GM18505 (cell line): ENCODE data around the gene ITGAV.

Source experiments
- ATAC-seq: cut with Tn5 transposase; IDR thresholded peaks from one replicate; pipeline ENCODE4 v1.9.1; 2021; ENCODE audit not compliant: unreplicated experiment
- POLR2A ChIP-seq: IDR thresholded peaks from 4 replicates; pipeline ENCODE4 v1.6.1; 2011; ENCODE audit warnings: borderline replicate concordance; ENCODE audit not compliant: insufficient read depth, insufficient read length; ENCODE audit errors: extremely low read depth

The ITGAV gene

DNA sequence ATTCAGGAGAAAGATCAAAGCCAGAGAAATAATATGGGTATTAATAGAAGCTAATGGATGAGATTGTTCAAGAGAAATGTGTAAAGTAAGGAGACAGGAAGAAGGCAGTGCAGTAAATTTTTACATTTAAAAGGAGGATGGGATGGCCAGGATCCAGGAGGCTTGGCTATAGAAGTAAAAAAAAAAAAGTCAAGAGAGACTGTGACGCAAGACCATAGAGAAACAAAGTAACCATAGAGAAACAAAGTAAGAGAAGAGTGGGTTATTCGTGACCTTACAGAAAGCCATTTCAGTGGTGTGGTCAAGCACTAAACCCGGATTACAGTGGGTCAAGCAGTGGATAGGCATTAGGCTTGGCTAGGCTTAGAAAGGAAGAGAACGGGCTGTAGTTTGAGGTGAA, 93.5 kb downstream of the ITGAV start:
- no peak for TF ChIP-seq POLR2A
- ATAC-seq, result no peak

DNA sequence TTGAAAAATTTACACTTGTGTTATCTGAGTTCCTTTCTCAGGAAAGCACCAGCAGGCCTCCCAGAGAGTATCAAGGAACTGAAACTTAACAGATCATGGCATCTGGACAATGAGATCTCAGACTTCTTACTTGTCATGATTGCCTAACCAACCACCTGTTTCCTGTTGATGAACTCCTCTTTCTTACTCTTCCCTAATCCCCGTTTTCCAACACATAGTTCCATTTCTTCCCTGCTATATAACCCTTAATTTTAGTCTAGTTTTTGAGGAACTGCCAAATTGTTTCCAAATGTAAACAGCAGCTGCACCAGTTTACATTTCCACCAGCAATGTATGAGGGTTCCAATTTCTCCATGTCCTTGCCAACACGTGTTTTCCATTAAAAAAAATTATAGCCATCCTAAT, 98.0 kb downstream of the ITGAV start:
- ATAC-seq, result no peak
- TF ChIP-seq POLR2A, result no peak

DNA sequence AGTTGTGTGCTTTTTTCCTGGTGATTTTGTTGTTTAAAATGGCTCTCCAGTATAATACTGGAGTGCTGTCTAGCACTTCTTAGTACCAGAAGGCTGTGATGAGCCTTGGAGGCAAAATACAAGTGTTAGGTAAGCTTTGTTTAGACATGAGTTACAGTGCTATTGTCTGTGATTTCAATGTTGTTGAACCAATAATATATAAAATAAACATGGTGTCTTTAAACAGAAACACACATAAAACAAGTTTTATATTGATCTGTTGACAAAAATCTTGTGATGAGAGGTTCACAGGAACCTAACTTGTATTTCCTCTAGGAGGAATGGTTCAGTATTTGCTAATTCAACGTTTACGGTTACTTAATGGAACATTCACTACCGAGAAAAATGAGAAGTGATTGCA, 99.0 kb downstream of the ITGAV start:
- no peak for ATAC-seq
- no peak for TF ChIP-seq POLR2A

- no peak for ATAC-seq
- no peak for TF ChIP-seq POLR2A
These were observed 100.9 kb downstream of the ITGAV start for GRCh38 chr2:186690786-186691185.

DNA sequence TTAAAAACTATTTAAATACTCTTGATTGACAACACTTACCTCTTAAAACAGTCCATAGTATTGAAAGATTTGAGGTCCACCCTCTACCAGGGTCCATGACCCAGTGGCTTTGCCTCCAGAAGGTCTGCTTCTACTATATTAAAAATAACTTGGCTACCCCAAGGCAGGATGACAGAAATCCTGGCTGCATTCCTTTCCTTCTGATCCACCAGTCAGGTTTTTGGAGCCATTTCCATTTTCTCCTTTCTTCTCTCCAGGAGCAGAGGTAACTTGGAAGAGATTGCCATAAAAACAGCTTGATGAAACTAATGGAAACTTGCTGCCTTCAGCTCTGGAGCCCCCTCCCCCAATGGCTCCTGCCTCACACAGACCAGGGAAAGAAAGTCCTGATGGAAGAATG, 101.4 kb downstream of the ITGAV start:
- no peak for TF ChIP-seq POLR2A
- no peak for ATAC-seq

GRCh38 chr2:186691900-186692299, 102.0 kb downstream of the ITGAV start:
- no peak for ATAC-seq
- no peak for TF ChIP-seq POLR2A

DNA sequence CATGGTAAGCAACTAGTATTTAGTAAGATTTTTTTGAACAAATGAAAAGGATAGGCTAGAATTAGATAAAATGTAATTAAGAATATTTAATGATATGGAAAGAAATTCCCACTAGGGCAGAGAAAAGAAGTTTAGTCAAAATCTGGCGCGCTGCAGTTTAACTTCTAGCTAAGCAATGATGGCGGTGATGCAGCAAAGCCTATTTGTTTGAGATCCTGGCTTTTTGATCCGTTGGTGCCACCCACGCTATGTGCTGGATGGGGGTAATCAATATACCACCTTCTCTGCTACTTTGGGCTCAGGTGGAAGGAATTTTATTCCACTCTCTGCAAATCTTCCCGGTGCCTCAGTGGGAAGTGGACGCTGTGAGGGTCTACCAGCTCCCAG, 103.6 kb downstream of the ITGAV start:
- TF ChIP-seq POLR2A, result no peak
- ATAC-seq, result no peak

DNA sequence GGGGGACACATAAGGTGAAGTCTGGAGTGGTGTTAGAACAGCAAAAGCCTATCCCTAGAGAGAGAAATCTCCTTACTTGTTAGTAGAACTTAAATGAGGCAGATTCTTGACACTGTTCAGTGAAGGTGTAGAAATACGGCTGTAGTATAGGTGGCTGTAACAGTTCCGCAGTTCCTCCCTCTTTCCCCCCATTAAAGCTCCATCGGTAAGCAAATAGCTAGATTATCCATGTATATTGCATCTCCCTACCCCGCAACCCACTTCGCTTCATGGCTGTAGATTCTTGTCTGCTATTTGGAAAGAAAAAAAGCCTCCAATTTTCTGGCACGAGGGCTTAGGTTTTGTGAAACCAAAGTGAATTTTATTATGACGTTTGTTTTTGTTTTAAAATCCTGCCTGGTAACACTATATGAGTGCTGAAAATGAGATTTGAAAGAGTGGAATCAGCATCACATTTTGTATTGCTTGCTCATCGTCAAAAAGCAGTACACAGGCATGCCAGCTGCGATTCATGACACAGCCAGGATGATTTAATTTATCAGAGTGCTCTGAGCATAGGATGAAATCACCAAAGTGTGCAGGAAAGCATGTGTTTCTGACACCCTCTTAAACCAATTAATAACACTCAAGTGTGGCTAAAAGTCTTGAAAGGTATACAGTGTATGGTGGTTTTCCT, 105.4 kb downstream of the ITGAV start:
- ATAC-seq, result no peak
- no peak for TF ChIP-seq POLR2A

GRCh38 chr2:186696290-186696689, 106.4 kb downstream of the ITGAV start:
- no peak for ATAC-seq
- TF ChIP-seq POLR2A, result no peak

DNA sequence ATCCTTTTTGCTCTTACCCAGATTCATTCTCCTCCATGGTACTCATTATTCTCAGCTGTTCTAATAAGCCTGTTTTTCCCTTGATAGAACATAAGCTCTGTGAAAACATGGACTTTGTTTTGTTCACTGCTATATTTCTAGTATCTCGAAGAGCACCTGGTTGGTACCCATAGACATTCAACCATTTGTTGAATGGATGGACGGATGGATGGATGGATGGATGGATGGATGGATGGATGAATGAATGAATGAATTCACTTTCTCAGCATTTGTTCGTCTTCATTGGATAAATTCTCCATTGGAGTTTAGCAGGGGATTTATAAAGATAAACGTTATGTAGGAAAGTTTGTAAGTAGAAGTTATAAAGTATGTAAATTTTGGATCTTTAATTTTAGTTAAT, 106.9 kb downstream of the ITGAV start:
- ATAC-seq, result no peak
- no peak for TF ChIP-seq POLR2A

DNA sequence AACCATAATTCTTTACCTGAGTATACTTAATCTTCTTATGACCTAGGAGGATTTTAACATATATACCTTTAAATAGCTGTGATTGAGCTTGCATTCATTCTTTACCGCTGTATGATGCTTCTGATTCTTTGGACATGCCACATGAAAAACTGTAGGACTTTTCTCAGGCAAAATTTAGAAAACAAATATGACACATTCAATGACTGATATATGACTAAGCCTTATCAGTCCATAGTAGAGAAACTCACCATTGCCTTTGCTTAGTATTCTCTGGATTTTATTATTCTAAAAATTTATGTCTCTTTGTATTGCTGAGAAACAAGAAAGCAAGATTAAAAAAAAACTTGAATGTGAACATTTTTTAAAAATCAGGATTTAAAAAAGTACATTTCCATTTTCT, 107.7 kb downstream of the ITGAV start:
- no peak for TF ChIP-seq POLR2A
- ATAC-seq, result no peak

DNA sequence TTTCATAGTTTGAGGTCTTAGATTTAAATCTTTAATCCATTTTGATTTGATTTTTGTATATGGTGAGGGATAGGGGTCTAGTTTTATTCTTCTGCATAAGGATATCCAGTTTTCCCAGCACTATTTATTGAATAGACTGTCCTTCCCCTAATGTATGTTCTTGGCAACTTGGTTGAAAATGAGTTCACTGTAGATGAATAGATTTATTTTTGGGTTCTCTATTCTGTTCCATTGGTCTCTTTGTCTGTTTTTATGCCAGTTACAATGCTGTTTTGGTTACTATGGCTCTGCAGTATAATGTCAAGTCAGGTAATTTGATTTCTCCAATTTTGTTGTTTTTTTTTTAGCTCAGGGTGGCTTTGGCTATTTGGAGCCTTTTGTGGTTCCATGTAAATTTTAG, 109.9 kb downstream of the ITGAV start:
- no peak for ATAC-seq
- TF ChIP-seq POLR2A, result no peak

GRCh38 chr2:186702006-186702405, 112.2 kb downstream of the ITGAV start:
- ATAC-seq, result no peak
- no peak for TF ChIP-seq POLR2A

GRCh38 chr2:186702501-186702900, 112.6 kb downstream of the ITGAV start:
- ATAC-seq, result no peak
- no peak for TF ChIP-seq POLR2A

GRCh38 chr2:186704897-186705296, 115.0 kb downstream of the ITGAV start:
- no peak for TF ChIP-seq POLR2A

More at GRCh38 chr2:186704897-186705296, 115.0 kb downstream of the ITGAV start:
- no peak for ATAC-seq
